Measurements from ENCODE around the gene HS3ST3A1. TPM values are rescaled to one million over a fixed set of nuclear protein-coding genes. Genes with fewer than 3 reads are reported as not detected.
"Not testable (repeated sequence)": the region's sequence is repeated elsewhere in the genome, so short reads cannot be mapped to it uniquely, and the experiment has no call there.

Gene HS3ST3A1
- total RNA-seq, 2 donors from 2014 or later, result 0.16 to 0.27 TPM

- DNase-seq; ATAC-seq; intact Hi-C loops (cut with DNase I): not testable (repeated sequence)
Measured at GRCh38 chr17:13548576-13548975, 53.2 kb downstream of the HS3ST3A1 start.

GRCh38 chr17:13546851-13547250 lies 54.9 kb downstream of the HS3ST3A1 start:
- intact Hi-C loops (cut with DNase I), result no loop called here
- DNase-seq, result no peak
- ATAC-seq, result no peak

GRCh38 chr17:13545941-13546340 lies 55.8 kb downstream of the HS3ST3A1 start:
- ATAC-seq (no peak), DNase-seq (no peak)
- intact Hi-C loops (cut with DNase I), result no loop called here

- DNase-seq (no peak), ATAC-seq (no peak)
- intact Hi-C loops (cut with DNase I), result no loop called here
Measured at GRCh38 chr17:13544765-13545164, 57.0 kb downstream of the HS3ST3A1 start.

GRCh38 chr17:13544292-13544691 lies 57.4 kb downstream of the HS3ST3A1 start:
- ATAC-seq (peak in 1 of 2 donors; percentile 84), DNase-seq (peak; percentile 36)
- intact Hi-C loops (cut with DNase I), result no loop called here

GRCh38 chr17:13542636-13543035 lies 59.1 kb downstream of the HS3ST3A1 start:
- intact Hi-C loops (cut with DNase I), result no loop called here
- no peak for DNase-seq
- no peak for ATAC-seq

GRCh38 chr17:13541032-13541480 lies 60.7 kb downstream of the HS3ST3A1 start:
- no peak for DNase-seq
- intact Hi-C loops (cut with DNase I), result no loop called here
- peak in 1 of 2 donors; percentile 77 for ATAC-seq

GRCh38 chr17:13540546-13540945 lies 61.2 kb downstream of the HS3ST3A1 start:
- ATAC-seq (no peak), DNase-seq (no peak)
- intact Hi-C loops (cut with DNase I), result no loop called here

GRCh38 chr17:13539421-13539820 lies 62.3 kb downstream of the HS3ST3A1 start:
- ATAC-seq (no peak), DNase-seq (no peak)
- intact Hi-C loops (cut with DNase I), result no loop called here

- ATAC-seq, result no peak
- DNase-seq, result no peak
- intact Hi-C loops (cut with DNase I), result no loop called here
Measured at GRCh38 chr17:13538841-13539411, 62.8 kb downstream of the HS3ST3A1 start.

GRCh38 chr17:13537871-13538643 lies 63.7 kb downstream of the HS3ST3A1 start:
- intact Hi-C loops (cut with DNase I), result no loop called here
- no peak for DNase-seq
- ATAC-seq, result no peak

GRCh38 chr17:13537167-13537731 lies 64.5 kb downstream of the HS3ST3A1 start:
- intact Hi-C loops (cut with DNase I), result no loop called here
- ATAC-seq (no peak), DNase-seq (no peak)

- ATAC-seq (no peak), DNase-seq (no peak)
- intact Hi-C loops (cut with DNase I), result no loop called here
Measured at GRCh38 chr17:13534946-13535345, 66.8 kb downstream of the HS3ST3A1 start.

GRCh38 chr17:13531721-13532120 lies 70.0 kb downstream of the HS3ST3A1 start:
- ATAC-seq (no peak), DNase-seq (no peak)
- intact Hi-C loops (cut with DNase I), result no loop called here

- no peak for ATAC-seq
- intact Hi-C loops (cut with DNase I), result no loop called here
Measured at GRCh38 chr17:13525876-13526275, 75.9 kb downstream of the HS3ST3A1 start.

GRCh38 chr17:13523164-13523563 lies 78.6 kb downstream of the HS3ST3A1 start:
- DNase-seq, result no peak
- intact Hi-C loops (cut with DNase I), result no loop called here
- no peak for ATAC-seq

More at GRCh38 chr17:13525876-13526275, 75.9 kb downstream of the HS3ST3A1 start:
- DNase-seq, result no peak

GRCh38 chr17:13522749-13523148 lies 79.0 kb downstream of the HS3ST3A1 start:
- no peak for ATAC-seq
- DNase-seq, result no peak
- intact Hi-C loops (cut with DNase I), result no loop called here

- ATAC-seq (no peak), DNase-seq (no peak)
- intact Hi-C loops (cut with DNase I), result no loop called here
Measured at GRCh38 chr17:13521784-13522183, 79.9 kb downstream of the HS3ST3A1 start.

GRCh38 chr17:13520899-13521572 lies 80.7 kb downstream of the HS3ST3A1 start:
- ATAC-seq (peak in 1 of 2 donors; percentile 27), DNase-seq (no peak)
- intact Hi-C loops (cut with DNase I), result no loop called here
